Fibroblast of lung (primary cell): ENCODE data around the gene YIPF5.

ENCODE experiments used
- EZH2 ChIP-seq: IDR thresholded peaks from 2 replicates; pipeline ENCODE4 v1.5.1; 2012; ENCODE audit warnings: low read length, control low read depth, mild to moderate bottlenecking; ENCODE audit errors: missing control alignments
- TF ChIP-seq, protein P1 (sequence below), 2 donors: IDR thresholded peaks in 1 of 2; conservative IDR thresholded peaks in 1 of 2; 1 replicate in 1 of 2; 2 replicates in 1 of 2; pipeline ENCODE4 v1.5.1; 2011 to 2012; ENCODE audit warnings: low read length in 2 of 2, control low read depth in 1 of 2, inconsistent platforms in 1 of 2, low read depth in 1 of 2, mild to moderate bottlenecking in 1 of 2

DNA sequence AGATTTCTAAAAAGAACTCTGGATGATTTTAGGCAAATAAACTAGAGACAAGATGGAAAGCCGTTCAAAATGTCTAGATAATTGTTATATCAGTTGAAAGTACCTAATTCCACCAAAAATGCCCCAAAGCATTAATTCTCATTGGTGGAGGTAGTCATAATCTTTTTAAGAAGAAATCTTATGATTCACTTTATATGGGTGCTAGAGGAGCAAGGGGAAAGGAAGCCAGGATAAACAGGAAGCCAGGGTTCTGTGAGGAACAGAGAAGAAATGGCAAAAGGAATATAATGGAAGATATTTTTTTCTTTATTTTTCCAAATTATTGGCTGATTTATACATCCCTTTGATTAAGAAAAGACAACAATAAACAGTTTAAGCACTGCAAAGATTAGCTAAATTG, 7.8 kb downstream of the YIPF5 start:
- TF ChIP-seq, protein P1, sequence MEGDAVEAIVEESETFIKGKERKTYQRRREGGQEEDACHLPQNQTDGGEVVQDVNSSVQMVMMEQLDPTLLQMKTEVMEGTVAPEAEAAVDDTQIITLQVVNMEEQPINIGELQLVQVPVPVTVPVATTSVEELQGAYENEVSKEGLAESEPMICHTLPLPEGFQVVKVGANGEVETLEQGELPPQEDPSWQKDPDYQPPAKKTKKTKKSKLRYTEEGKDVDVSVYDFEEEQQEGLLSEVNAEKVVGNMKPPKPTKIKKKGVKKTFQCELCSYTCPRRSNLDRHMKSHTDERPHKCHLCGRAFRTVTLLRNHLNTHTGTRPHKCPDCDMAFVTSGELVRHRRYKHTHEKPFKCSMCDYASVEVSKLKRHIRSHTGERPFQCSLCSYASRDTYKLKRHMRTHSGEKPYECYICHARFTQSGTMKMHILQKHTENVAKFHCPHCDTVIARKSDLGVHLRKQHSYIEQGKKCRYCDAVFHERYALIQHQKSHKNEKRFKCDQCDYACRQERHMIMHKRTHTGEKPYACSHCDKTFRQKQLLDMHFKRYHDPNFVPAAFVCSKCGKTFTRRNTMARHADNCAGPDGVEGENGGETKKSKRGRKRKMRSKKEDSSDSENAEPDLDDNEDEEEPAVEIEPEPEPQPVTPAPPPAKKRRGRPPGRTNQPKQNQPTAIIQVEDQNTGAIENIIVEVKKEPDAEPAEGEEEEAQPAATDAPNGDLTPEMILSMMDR (conservative IDR thresholded peaks at IDR 0.05 in 1 of 2, IDR thresholded peaks at IDR 0.05 in 1 of 2; ENCODE audit: low read depth in 1 of 2, low read length in 2 of 2) = no peak
- no peak for TF ChIP-seq EZH2
